ENCODE data around the gene ACSM2A. TPM values are rescaled to one million over a fixed set of nuclear protein-coding genes. Genes with fewer than 3 reads are reported as not detected.
"Not testable (repeated sequence)": the region's sequence is repeated elsewhere in the genome, so short reads cannot be mapped to it uniquely, and the experiment has no call there.

The ACSM2A gene
- total RNA-seq, 4 donors from 2014 or later = not detected

GRCh38 chr16:20484726-20485125 lies 33.4 kb downstream of the ACSM2A start:
- no peak for TF ChIP-seq CTCF (IDR thresholded peaks at IDR 0.05)
- no peak for TF ChIP-seq POLR2A (IDR thresholded peaks at IDR 0.05)
- no peak overlapping the region for H3K4me3 ChIP-seq
- no peaks in the 10 kb centered on the region for H3K4me1 ChIP-seq
- no peaks in the 10 kb centered on the region for H3K36me3 ChIP-seq
- H3K9me3 ChIP-seq = no peaks in the 10 kb centered on the region
- H3K27me3 ChIP-seq = no peaks in the 10 kb centered on the region
- no peak for DNase-seq
- H3K27ac ChIP-seq = no peak overlapping the region

- Histone ChIP-seq H3K36me3 (no peaks in the 10 kb centered on the region), H3K4me1 (no peaks in the 10 kb centered on the region), H3K9me3 (no peaks in the 10 kb centered on the region), H3K4me3 (no peak overlapping the region), H3K27me3 (no peaks in the 10 kb centered on the region), H3K27ac (no peak overlapping the region)
- TF ChIP-seq POLR2A (IDR thresholded peaks at IDR 0.05) (no peak), CTCF (IDR thresholded peaks at IDR 0.05) (no peak)
- DNase-seq = no peak
These were observed 34.1 kb downstream of the ACSM2A start for GRCh38 chr16:20485408-20485807.

- H3K4me1 ChIP-seq, H3K9me3 ChIP-seq, H3K27me3 ChIP-seq, H3K4me3 ChIP-seq, H3K36me3 ChIP-seq, DNase-seq, H3K27ac ChIP-seq: not testable (repeated sequence)
These were observed 39.7 kb downstream of the ACSM2A start for GRCh38 chr16:20490994-20491393.

- not testable (repeated sequence) for DNase-seq, H3K4me3 ChIP-seq, H3K4me1 ChIP-seq, H3K27me3 ChIP-seq, H3K27ac ChIP-seq, H3K9me3 ChIP-seq, H3K36me3 ChIP-seq
These were observed 40.1 kb downstream of the ACSM2A start for GRCh38 chr16:20491448-20491847.

- H3K4me3 ChIP-seq = no peak overlapping the region
- H3K4me1 ChIP-seq = no peaks in the 10 kb centered on the region
- H3K9me3 ChIP-seq = peaks cover 0 to 11% (median 2%) of the 10 kb centered on the region in 4 donors
- no peak for DNase-seq
- H3K27me3 ChIP-seq = no peaks in the 10 kb centered on the region
- no peaks in the 10 kb centered on the region for H3K36me3 ChIP-seq
- no peak for TF ChIP-seq POLR2A (IDR thresholded peaks at IDR 0.05)
- TF ChIP-seq CTCF (IDR thresholded peaks at IDR 0.05) = no peak
- no peak overlapping the region for H3K27ac ChIP-seq
These were observed 53.1 kb downstream of the ACSM2A start for GRCh38 chr16:20504418-20504817.

GRCh38 chr16:20507280-20507679 lies 56.0 kb downstream of the ACSM2A start:
- no peak for TF ChIP-seq CTCF (IDR thresholded peaks at IDR 0.05)
- no peak for TF ChIP-seq POLR2A (IDR thresholded peaks at IDR 0.05)
- Histone ChIP-seq H3K36me3 (no peaks in the 10 kb centered on the region), H3K27me3 (no peaks in the 10 kb centered on the region), H3K4me3 (no peak overlapping the region), H3K9me3 (peaks cover 0 to 11% (median 2%) of the 10 kb centered on the region in 4 donors), H3K27ac (no peak overlapping the region), H3K4me1 (no peaks in the 10 kb centered on the region)
- no peak for DNase-seq

GRCh38 chr16:20510323-20510722 lies 59.0 kb downstream of the ACSM2A start:
- H3K4me3 ChIP-seq = no peak overlapping the region
- TF ChIP-seq CTCF (IDR thresholded peaks at IDR 0.05) = no peak
- no peak for TF ChIP-seq POLR2A (IDR thresholded peaks at IDR 0.05)
- H3K27me3 ChIP-seq = no peaks in the 10 kb centered on the region
- peaks cover 0 to 11% (median 2%) of the 10 kb centered on the region in 4 donors for H3K9me3 ChIP-seq
- H3K27ac ChIP-seq = no peak overlapping the region
- H3K4me1 ChIP-seq = no peaks in the 10 kb centered on the region
- DNase-seq = no peak
- H3K36me3 ChIP-seq = no peaks in the 10 kb centered on the region
